NAMALWA (cell line): Measurements from ENCODE around the gene SLC10A3.

Experiments used
- DNase-seq: peaks from one replicate; pipeline ENCODE4 v3.0.0-alpha.2; 2015; ENCODE audit warnings: low spot score

SLC10A3 gene

DNA sequence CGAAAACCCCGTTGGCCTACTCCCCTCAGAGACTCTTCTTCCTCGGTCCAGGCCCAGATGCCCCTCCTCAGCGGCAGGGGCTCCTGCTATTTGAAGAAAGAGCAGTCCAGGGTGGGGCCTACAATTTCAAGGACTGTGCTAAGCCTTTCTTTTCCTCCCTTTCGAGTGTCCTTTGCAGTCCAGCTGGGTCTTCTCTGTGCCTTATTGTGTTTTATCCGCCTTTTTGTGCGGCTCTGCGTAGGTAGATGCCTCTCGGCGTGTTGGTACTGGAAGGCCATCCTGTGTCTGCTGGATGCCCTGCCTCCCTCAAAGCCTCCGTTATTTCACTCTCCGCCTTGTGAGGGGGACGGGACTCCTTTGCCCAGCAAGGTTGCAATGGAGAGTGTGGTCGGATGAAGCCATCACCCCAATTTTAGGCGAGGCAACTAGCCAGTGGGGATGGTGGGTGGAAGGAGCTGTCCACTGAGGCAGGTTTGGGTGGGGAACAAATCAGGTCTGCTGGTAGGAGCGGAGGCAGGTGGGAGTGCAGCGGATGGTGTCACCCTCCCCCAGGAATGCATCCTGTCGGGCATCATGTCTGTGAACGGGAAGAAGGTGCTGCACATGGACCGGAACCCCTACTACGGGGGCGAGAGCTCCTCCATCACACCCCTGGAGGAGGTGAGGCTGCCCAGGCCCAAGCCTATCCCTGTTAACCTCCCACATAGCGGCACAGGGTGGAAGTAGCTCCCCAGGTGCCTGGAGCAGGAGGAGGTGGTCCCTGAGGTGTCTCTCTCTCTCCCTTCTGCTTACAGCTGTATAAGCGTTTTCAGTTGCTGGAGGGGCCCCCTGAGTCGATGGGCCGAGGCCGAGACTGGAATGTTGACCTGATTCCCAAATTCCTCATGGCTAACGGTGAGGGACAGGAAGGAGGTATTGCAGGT lies 52.2 kb downstream of the SLC10A3 start:
- DNase-seq, result no peak
